GM21576 (cell line): ENCODE data around the gene REPIN1.
"Not testable (repeated sequence)": the region's sequence is repeated elsewhere in the genome, so short reads cannot be mapped to it uniquely, and the experiment has no call there.

Experiments
- ATAC-seq: cut with Tn5 transposase; IDR thresholded peaks from one replicate; pipeline ENCODE4 v1.9.1; 2021; ENCODE audit warnings: mild to moderate bottlenecking, moderate library complexity; ENCODE audit not compliant: unreplicated experiment

Gene REPIN1

GRCh38 chr7:150374472-150374871, 5.8 kb downstream of the REPIN1 start:
- ATAC-seq = no peak

- peak; percentile 17 for ATAC-seq
Measured at GRCh38 chr7:150375662-150376521, 7.3 kb downstream of the REPIN1 start.

- ATAC-seq = no peak
Measured at GRCh38 chr7:150376560-150376959, 7.9 kb downstream of the REPIN1 start.

GRCh38 chr7:150377196-150377595, 8.6 kb downstream of the REPIN1 start:
- ATAC-seq = no peak

- ATAC-seq = no peak
Measured at GRCh38 chr7:150377635-150378034, 9.0 kb downstream of the REPIN1 start.

- ATAC-seq = no peak
Measured at GRCh38 chr7:150378115-150378852, 9.7 kb downstream of the REPIN1 start.

- ATAC-seq = peak; percentile 73
Measured at GRCh38 chr7:150378853-150379440, 10.3 kb downstream of the REPIN1 start, which contains the start of gene ZNF775. Gene ZNF775 (plus strand): TSS chr7:150379330. CDS start chr7:150388471, 9,141 bp downstream.

- ATAC-seq = no peak
Measured at GRCh38 chr7:150379441-150380379, 11.1 kb downstream of the REPIN1 start.

- ATAC-seq = peak; percentile 11
Measured at GRCh38 chr7:150380463-150380862, 11.8 kb downstream of the REPIN1 start.

- no peak for ATAC-seq
Measured at GRCh38 chr7:150381096-150381495, 12.5 kb downstream of the REPIN1 start.

GRCh38 chr7:150381785-150382122, 13.1 kb downstream of the REPIN1 start:
- ATAC-seq = no peak

GRCh38 chr7:150382123-150382843, 13.7 kb downstream of the REPIN1 start:
- no peak for ATAC-seq

GRCh38 chr7:150382844-150383225, 14.2 kb downstream of the REPIN1 start:
- no peak for ATAC-seq

GRCh38 chr7:150383710-150384397, 15.2 kb downstream of the REPIN1 start:
- ATAC-seq = no peak

- ATAC-seq = no peak
Measured at GRCh38 chr7:150384406-150385301, 16.0 kb downstream of the REPIN1 start.

- ATAC-seq = no peak
Measured at GRCh38 chr7:150385302-150385723, 16.7 kb downstream of the REPIN1 start.

- ATAC-seq = not testable (repeated sequence)
Measured at GRCh38 chr7:150385884-150386283, 17.3 kb downstream of the REPIN1 start.

- no peak for ATAC-seq
Measured at GRCh38 chr7:150388306-150388705, 19.7 kb downstream of the REPIN1 start.
